ENCODE data around the gene BCL11A. TPM values are rescaled to one million over a fixed set of nuclear protein-coding genes. Genes with fewer than 3 reads are reported as not detected.

The BCL11A gene
- total and polyA plus RNA-seq, 4 donors, result 0.97 to 4.4 (median 2.0) TPM; not detected in 1

GRCh38 chr2:60567096-60567495 is 13.6 kb upstream of the BCL11A start:
- H3K4me3 ChIP-seq (ENCODE audit: low read length in 2 of 2), result no peak overlapping the region
- no peak for DNase-seq
- H3K4me1 ChIP-seq (ENCODE audit: control insufficient read depth in 1 of 2, insufficient read depth in 2 of 2, low read length in 2 of 2), result no peaks in the 10 kb centered on the region
- no peak for ATAC-seq (ENCODE audit: low FRiP score)
- H3K27ac ChIP-seq (ENCODE audit: low read depth in 1 of 2, low read length in 2 of 2), result no peak overlapping the region
- WGBS, 2 donors, result 96 to 100% methylated on average over 4 of the region's 4 CpGs
- no peaks in the 10 kb centered on the region for H3K9me3 ChIP-seq (ENCODE audit: control insufficient read depth, low read length)
- intact Hi-C loops (cut with DNase I), result no loop called here
- peaks cover 0 to 2% of the 10 kb centered on the region in 2 donors for H3K27me3 ChIP-seq (ENCODE audit: control insufficient read depth in 1 of 2, insufficient read depth in 2 of 2, low read length in 1 of 2)
- H3K36me3 ChIP-seq (ENCODE audit: control insufficient read depth in 1 of 2, insufficient read depth in 2 of 2, low read length in 1 of 2), result no peaks in the 10 kb centered on the region

- H3K27me3 ChIP-seq (ENCODE audit: control insufficient read depth in 1 of 2, insufficient read depth in 2 of 2, low read length in 1 of 2), result peaks cover 0 to 2% of the 10 kb centered on the region in 2 donors
- no peak for DNase-seq
Observed at GRCh38 chr2:60565472-60565871, 12.0 kb upstream of the BCL11A start.

GRCh38 chr2:60560734-60561644 is 7.5 kb upstream of the BCL11A start:
- no peaks in the 10 kb centered on the region for H3K4me1 ChIP-seq (ENCODE audit: control insufficient read depth in 1 of 2, insufficient read depth in 2 of 2, low read length in 2 of 2)
- ATAC-seq (ENCODE audit: low FRiP score), result no peak
- H3K9me3 ChIP-seq (ENCODE audit: control insufficient read depth, low read length), result no peaks in the 10 kb centered on the region
- 92 to 94% methylated on average over 5 of the region's 5 CpGs for WGBS, 2 donors
- H3K36me3 ChIP-seq (ENCODE audit: control insufficient read depth in 1 of 2, insufficient read depth in 2 of 2, low read length in 1 of 2), result no peaks in the 10 kb centered on the region
- intact Hi-C loops (cut with DNase I), result no loop called here
- no peak overlapping the region for H3K4me3 ChIP-seq (ENCODE audit: low read length in 2 of 2)
- H3K27me3 ChIP-seq (ENCODE audit: control insufficient read depth in 1 of 2, insufficient read depth in 2 of 2, low read length in 1 of 2), result no peaks in the 10 kb centered on the region
- DNase-seq, result no peak
- H3K27ac ChIP-seq (ENCODE audit: low read depth in 1 of 2, low read length in 2 of 2), result no peak overlapping the region

More at GRCh38 chr2:60565472-60565871, 12.0 kb upstream of the BCL11A start:
- no peaks in the 10 kb centered on the region for H3K9me3 ChIP-seq (ENCODE audit: control insufficient read depth, low read length)
- no peaks in the 10 kb centered on the region for H3K36me3 ChIP-seq (ENCODE audit: control insufficient read depth in 1 of 2, insufficient read depth in 2 of 2, low read length in 1 of 2)
- 33 to 38% methylated on average over 3 of the region's 3 CpGs for WGBS, 2 donors
- intact Hi-C loops (cut with DNase I), result no loop called here
- H3K4me1 ChIP-seq (ENCODE audit: control insufficient read depth in 1 of 2, insufficient read depth in 2 of 2, low read length in 2 of 2), result no peaks in the 10 kb centered on the region
- no peak for ATAC-seq (ENCODE audit: low FRiP score)
- H3K4me3 ChIP-seq (ENCODE audit: low read length in 2 of 2), result no peak overlapping the region
- H3K27ac ChIP-seq (ENCODE audit: low read depth in 1 of 2, low read length in 2 of 2), result no peak overlapping the region

GRCh38 chr2:60559880-60560279 is 6.4 kb upstream of the BCL11A start:
- no peaks in the 10 kb centered on the region for H3K36me3 ChIP-seq (ENCODE audit: control insufficient read depth in 1 of 2, insufficient read depth in 2 of 2, low read length in 1 of 2)
- no peaks in the 10 kb centered on the region for H3K9me3 ChIP-seq (ENCODE audit: control insufficient read depth, low read length)
- intact Hi-C loops (cut with DNase I), result no loop called here
- H3K27me3 ChIP-seq (ENCODE audit: control insufficient read depth in 1 of 2, insufficient read depth in 2 of 2, low read length in 1 of 2), result no peaks in the 10 kb centered on the region
- no peak overlapping the region for H3K4me3 ChIP-seq (ENCODE audit: low read length in 2 of 2)
- WGBS, 2 donors, result 5 to 11% methylated on average over 1 of the region's 1 CpG
- no peak overlapping the region for H3K27ac ChIP-seq (ENCODE audit: low read depth in 1 of 2, low read length in 2 of 2)
- no peaks in the 10 kb centered on the region for H3K4me1 ChIP-seq (ENCODE audit: control insufficient read depth in 1 of 2, insufficient read depth in 2 of 2, low read length in 2 of 2)
- DNase-seq (no peak), ATAC-seq (ENCODE audit: low FRiP score) (no peak)

- no peaks in the 10 kb centered on the region for H3K36me3 ChIP-seq (ENCODE audit: control insufficient read depth in 1 of 2, insufficient read depth in 2 of 2, low read length in 1 of 2)
- H3K4me1 ChIP-seq (ENCODE audit: control insufficient read depth in 1 of 2, insufficient read depth in 2 of 2, low read length in 2 of 2), result no peaks in the 10 kb centered on the region
- H3K27ac ChIP-seq (ENCODE audit: low read depth in 1 of 2, low read length in 2 of 2), result no peak overlapping the region
- intact Hi-C loops (cut with DNase I), result no loop called here
- WGBS, 2 donors, result 86 to 90% methylated on average over 2 of the region's 2 CpGs
- no peak overlapping the region for H3K4me3 ChIP-seq (ENCODE audit: low read length in 2 of 2)
- no peaks in the 10 kb centered on the region for H3K27me3 ChIP-seq (ENCODE audit: control insufficient read depth in 1 of 2, insufficient read depth in 2 of 2, low read length in 1 of 2)
- H3K9me3 ChIP-seq (ENCODE audit: control insufficient read depth, low read length), result no peaks in the 10 kb centered on the region
- ATAC-seq (ENCODE audit: low FRiP score) (no peak), DNase-seq (no peak)
Observed at GRCh38 chr2:60558536-60558935, 5.1 kb upstream of the BCL11A start.

GRCh38 chr2:60557486-60557864 is 4.0 kb upstream of the BCL11A start:
- no peaks in the 10 kb centered on the region for H3K9me3 ChIP-seq (ENCODE audit: control insufficient read depth, low read length)
- 68 to 70% methylated on average over 12 of the region's 12 CpGs for WGBS, 2 donors
- H3K4me3 ChIP-seq (ENCODE audit: low read length in 2 of 2), result no peak overlapping the region
- no peaks in the 10 kb centered on the region for H3K36me3 ChIP-seq (ENCODE audit: control insufficient read depth in 1 of 2, insufficient read depth in 2 of 2, low read length in 1 of 2)
- intact Hi-C loops (cut with DNase I), result no loop called here
- H3K4me1 ChIP-seq (ENCODE audit: control insufficient read depth in 1 of 2, insufficient read depth in 2 of 2, low read length in 2 of 2), result no peaks in the 10 kb centered on the region
- no peak for ATAC-seq (ENCODE audit: low FRiP score)
- no peaks in the 10 kb centered on the region for H3K27me3 ChIP-seq (ENCODE audit: control insufficient read depth in 1 of 2, insufficient read depth in 2 of 2, low read length in 1 of 2)
- DNase-seq, result no peak
- no peak overlapping the region for H3K27ac ChIP-seq (ENCODE audit: low read depth in 1 of 2, low read length in 2 of 2)

- no peaks in the 10 kb centered on the region for H3K4me1 ChIP-seq (ENCODE audit: control insufficient read depth in 1 of 2, insufficient read depth in 2 of 2, low read length in 2 of 2)
- intact Hi-C loops (cut with DNase I), result no loop called here
- no peaks in the 10 kb centered on the region for H3K27me3 ChIP-seq (ENCODE audit: control insufficient read depth in 1 of 2, insufficient read depth in 2 of 2, low read length in 1 of 2)
- no peak overlapping the region for H3K4me3 ChIP-seq (ENCODE audit: low read length in 2 of 2)
- WGBS, 2 donors, result 10 to 12% methylated on average over 31 of the region's 31 CpGs
- no peak overlapping the region for H3K27ac ChIP-seq (ENCODE audit: low read depth in 1 of 2, low read length in 2 of 2)
- no peaks in the 10 kb centered on the region for H3K9me3 ChIP-seq (ENCODE audit: control insufficient read depth, low read length)
- no peak for ATAC-seq (ENCODE audit: low FRiP score)
- no peaks in the 10 kb centered on the region for H3K36me3 ChIP-seq (ENCODE audit: control insufficient read depth in 1 of 2, insufficient read depth in 2 of 2, low read length in 1 of 2)
- DNase-seq, result no peak
Observed at GRCh38 chr2:60556576-60557485, 3.4 kb upstream of the BCL11A start.

- 73 to 76% methylated on average over 5 of the region's 5 CpGs for WGBS, 2 donors
- H3K9me3 ChIP-seq (ENCODE audit: control insufficient read depth, low read length), result no peaks in the 10 kb centered on the region
- no peaks in the 10 kb centered on the region for H3K4me1 ChIP-seq (ENCODE audit: control insufficient read depth in 1 of 2, insufficient read depth in 2 of 2, low read length in 2 of 2)
- no peak for ATAC-seq (ENCODE audit: low FRiP score)
- no peak overlapping the region for H3K4me3 ChIP-seq (ENCODE audit: low read length in 2 of 2)
- no peak for DNase-seq
- no peak overlapping the region for H3K27ac ChIP-seq (ENCODE audit: low read depth in 1 of 2, low read length in 2 of 2)
- intact Hi-C loops (cut with DNase I), result no loop called here
- no peaks in the 10 kb centered on the region for H3K27me3 ChIP-seq (ENCODE audit: control insufficient read depth in 1 of 2, insufficient read depth in 2 of 2, low read length in 1 of 2)
- H3K36me3 ChIP-seq (ENCODE audit: control insufficient read depth in 1 of 2, insufficient read depth in 2 of 2, low read length in 1 of 2), result no peaks in the 10 kb centered on the region
Observed at GRCh38 chr2:60556175-60556574, 2.7 kb upstream of the BCL11A start.
